Mesendoderm (in vitro differentiated cells): ENCODE measurements around the gene TUBG2.

Experiments used
- DNase-seq: peaks from one replicate; pipeline ENCODE4 v3.0.0; 2013
- H2AK5ac ChIP-seq: 2 replicates; pipeline ENCODE4 v1.6.1; 2013; ENCODE audit warnings: low read length, inconsistent platforms
- H2BK120ac ChIP-seq: 2 replicates; pipeline ENCODE4 v1.6.1; 2013; ENCODE audit warnings: low read depth, mild to moderate bottlenecking, low read length, moderate library complexity, mixed read lengths
- H2BK15ac ChIP-seq: replicated peaks from 2 replicates; pipeline ENCODE4 v1.6.1; 2013; ENCODE audit warnings: low read depth, mild to moderate bottlenecking, moderate library complexity
- H2BK5ac ChIP-seq: 2 replicates; pipeline ENCODE4 v1.6.1; 2013; ENCODE audit warnings: low read length, inconsistent platforms
- H3K18ac ChIP-seq: 2 replicates; pipeline ENCODE4 v1.6.1; 2013; ENCODE audit warnings: mild to moderate bottlenecking, low read length, mixed read lengths
- H3K23ac ChIP-seq: one replicate; pipeline ENCODE4 v1.6.1; 2013; ENCODE audit warnings: low read length
- H3K27ac ChIP-seq: 2 replicates; pipeline ENCODE4 v1.5.1; 2013; ENCODE audit warnings: low read depth, mild to moderate bottlenecking, inconsistent platforms, low read length, moderate library complexity
- H3K27me3 ChIP-seq: 2 replicates; pipeline ENCODE4 v1.6.1; 2013; ENCODE audit warnings: low read length, control low read depth, mild to moderate bottlenecking, inconsistent platforms; ENCODE audit not compliant: insufficient read depth, poor library complexity
- H3K36me3 ChIP-seq: 2 replicates; pipeline ENCODE4 v1.6.1; 2013; ENCODE audit warnings: low read length, inconsistent platforms; ENCODE audit not compliant: control insufficient read depth, insufficient read depth
- H3K4ac ChIP-seq: one replicate; pipeline ENCODE4 v1.6.1; 2013; ENCODE audit warnings: low read depth, mild to moderate bottlenecking, low read length, moderate library complexity
- H3K4me1 ChIP-seq: 2 replicates; pipeline ENCODE4 v1.6.1; 2013; ENCODE audit warnings: low read depth, low read length, inconsistent platforms; ENCODE audit not compliant: control insufficient read depth
- H3K4me2 ChIP-seq: 2 replicates; pipeline ENCODE4 v1.6.1; 2013; ENCODE audit warnings: low read length
- H3K4me3 ChIP-seq: 2 replicates; pipeline ENCODE4 v1.5.1; 2013; ENCODE audit warnings: mild to moderate bottlenecking, low read length
- H3K56ac ChIP-seq: one replicate; pipeline ENCODE4 v1.6.1; 2013; ENCODE audit warnings: low read length
- H3K79me1 ChIP-seq: 2 replicates; pipeline ENCODE4 v1.6.1; 2013; ENCODE audit warnings: low read length, inconsistent platforms
- H3K79me2 ChIP-seq: 2 replicates; pipeline ENCODE4 v1.6.1; 2013; ENCODE audit warnings: mild to moderate bottlenecking, low read length; ENCODE audit not compliant: control insufficient read depth, insufficient read depth
- H3K9ac ChIP-seq: 2 replicates; pipeline ENCODE4 v1.6.1; 2013; ENCODE audit warnings: low read length, inconsistent platforms
- H4K5ac ChIP-seq: one replicate; pipeline ENCODE4 v1.6.1; 2013; ENCODE audit warnings: low read length
- H4K8ac ChIP-seq: one replicate; pipeline ENCODE4 v1.6.1; 2013; ENCODE audit warnings: low read depth, mild to moderate bottlenecking, control low read depth, low read length, moderate library complexity
- WGBS: extraction: QIAGEN DNeasy Blood & Tissue Kit; methylation state at CpG from one replicate; pipeline ENCODE4 v1.1.7; 2013; ENCODE audit warnings: low lambda C conversion rate, missing lambda C conversion rate; ENCODE audit not compliant: insufficient coverage; ENCODE audit errors: extremely low coverage; 5-methylcytosine and 5-hydroxymethylcytosine counted together

TUBG2 gene

DNA sequence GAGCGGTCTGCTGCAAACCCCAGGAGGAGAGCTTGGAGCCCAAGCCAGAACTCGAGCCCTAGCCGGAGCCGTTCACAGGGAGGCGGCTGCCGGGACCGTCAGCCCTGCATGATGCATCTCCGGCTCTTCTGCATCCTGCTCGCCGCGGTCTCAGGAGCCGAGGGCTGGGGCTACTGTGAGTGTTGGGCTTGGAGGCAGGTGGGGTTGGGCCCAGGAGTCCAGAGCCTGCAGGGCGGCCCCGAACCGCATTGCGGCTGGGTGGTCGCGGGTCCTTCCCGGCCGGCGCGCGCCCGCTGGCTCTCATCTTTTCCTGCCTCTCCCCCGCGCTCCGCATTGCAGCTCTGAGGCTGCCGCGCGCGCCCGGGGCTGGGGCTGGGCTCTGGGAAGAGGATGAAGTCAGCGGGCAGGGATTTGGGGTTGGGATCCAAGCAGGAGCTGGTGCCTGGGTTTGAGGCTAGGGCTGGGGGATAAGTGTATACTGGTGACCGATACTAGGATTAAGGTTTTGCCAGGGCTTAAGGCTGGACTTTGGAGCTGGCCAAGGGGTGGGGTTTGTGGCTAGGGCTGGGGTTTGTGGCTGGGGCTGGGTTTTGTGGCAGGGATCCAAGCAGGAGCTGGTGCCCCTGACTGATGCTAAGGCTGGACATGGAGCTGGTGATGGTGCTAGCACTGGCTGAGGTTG, 23.8 kb downstream of the TUBG2 start:
- H2BK15ac ChIP-seq, result no peak overlapping the region
- no peak overlapping the region for H4K5ac ChIP-seq
- H3K4ac ChIP-seq, result no peak overlapping the region
- peak; percentile 71 for DNase-seq
- H2BK120ac ChIP-seq, result no peak overlapping the region
- peak overlapping the region; percentile 28 for H3K27ac ChIP-seq
- H3K36me3 ChIP-seq, result no peaks in the 10 kb centered on the region
- H3K4me3 ChIP-seq, result peak overlapping the region; percentile 17
- no peak overlapping the region for H4K8ac ChIP-seq
- peaks cover 4% of the 10 kb centered on the region for H3K27me3 ChIP-seq
- no peak overlapping the region for H3K23ac ChIP-seq
- peaks cover 11% of the 10 kb centered on the region for H3K4me1 ChIP-seq
- no peaks in the 10 kb centered on the region for H3K79me2 ChIP-seq
- no peaks in the 10 kb centered on the region for H3K79me1 ChIP-seq
- H2BK5ac ChIP-seq, result no peak overlapping the region
- H2AK5ac ChIP-seq, result no peak overlapping the region
- peak overlapping the region; percentile 33 for H3K4me2 ChIP-seq
- H3K56ac ChIP-seq, result peak overlapping the region; percentile 79
- H3K18ac ChIP-seq, result peak overlapping the region; percentile 25
- WGBS, result no CpG with 5 or more reads among the region's 34 CpGs
- H3K9ac ChIP-seq, result peak overlapping the region; percentile 37

DNA sequence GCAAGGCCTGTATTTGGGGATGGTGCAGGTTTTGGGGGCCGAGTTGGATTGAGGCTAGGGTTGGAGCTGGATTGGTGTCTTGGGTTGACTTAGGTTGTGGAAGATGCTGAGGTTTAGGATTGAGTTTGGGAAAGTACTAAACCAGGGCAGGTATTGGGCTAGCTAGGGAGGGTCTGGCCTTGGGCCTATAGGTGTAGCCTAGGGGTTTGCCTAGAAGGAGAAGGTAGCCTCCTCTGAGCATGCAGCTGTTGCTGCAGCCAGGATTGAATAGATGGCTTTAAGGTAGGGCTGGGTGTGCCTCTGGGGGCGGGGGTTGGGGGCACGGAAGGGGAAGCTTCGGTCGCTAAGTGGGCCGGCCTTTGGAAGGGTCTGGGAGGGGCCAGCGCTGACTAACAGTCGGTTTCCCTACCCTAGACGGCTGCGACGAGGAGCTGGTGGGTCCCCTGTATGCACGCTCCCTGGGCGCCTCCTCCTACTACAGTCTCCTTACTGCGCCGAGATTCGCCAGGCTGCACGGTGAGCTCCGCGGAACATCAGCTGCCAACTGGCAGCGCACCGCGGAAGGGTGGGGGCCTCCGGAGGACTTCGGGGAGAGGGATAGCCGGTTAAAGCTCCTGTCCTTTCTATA, 24.4 kb downstream of the TUBG2 start:
- H2BK5ac ChIP-seq, result no peak overlapping the region
- no peak overlapping the region for H3K18ac ChIP-seq
- peaks cover 4% of the 10 kb centered on the region for H3K27me3 ChIP-seq
- no peak overlapping the region for H3K4me3 ChIP-seq
- no peaks in the 10 kb centered on the region for H3K79me1 ChIP-seq
- no peak overlapping the region for H4K5ac ChIP-seq
- H2BK15ac ChIP-seq, result no peak overlapping the region
- peak overlapping the region; percentile 37 for H3K9ac ChIP-seq
- no peak overlapping the region for H4K8ac ChIP-seq
- H3K27ac ChIP-seq, result no peak overlapping the region
- H3K36me3 ChIP-seq, result no peaks in the 10 kb centered on the region
- H3K23ac ChIP-seq, result peak overlapping the region; percentile 48
- peak overlapping the region; percentile 0 for H3K56ac ChIP-seq
- peak overlapping the region; percentile 17 for H3K4me2 ChIP-seq
- H3K4me1 ChIP-seq, result peaks cover 10% of the 10 kb centered on the region
- no peak overlapping the region for H3K4ac ChIP-seq
- no CpG with 5 or more reads among the region's 25 CpGs for WGBS
- peak overlapping the region; percentile 41 for H2AK5ac ChIP-seq
- H3K79me2 ChIP-seq, result no peaks in the 10 kb centered on the region
- no peak overlapping the region for H2BK120ac ChIP-seq
- DNase-seq, result peak; percentile 46

DNA sequence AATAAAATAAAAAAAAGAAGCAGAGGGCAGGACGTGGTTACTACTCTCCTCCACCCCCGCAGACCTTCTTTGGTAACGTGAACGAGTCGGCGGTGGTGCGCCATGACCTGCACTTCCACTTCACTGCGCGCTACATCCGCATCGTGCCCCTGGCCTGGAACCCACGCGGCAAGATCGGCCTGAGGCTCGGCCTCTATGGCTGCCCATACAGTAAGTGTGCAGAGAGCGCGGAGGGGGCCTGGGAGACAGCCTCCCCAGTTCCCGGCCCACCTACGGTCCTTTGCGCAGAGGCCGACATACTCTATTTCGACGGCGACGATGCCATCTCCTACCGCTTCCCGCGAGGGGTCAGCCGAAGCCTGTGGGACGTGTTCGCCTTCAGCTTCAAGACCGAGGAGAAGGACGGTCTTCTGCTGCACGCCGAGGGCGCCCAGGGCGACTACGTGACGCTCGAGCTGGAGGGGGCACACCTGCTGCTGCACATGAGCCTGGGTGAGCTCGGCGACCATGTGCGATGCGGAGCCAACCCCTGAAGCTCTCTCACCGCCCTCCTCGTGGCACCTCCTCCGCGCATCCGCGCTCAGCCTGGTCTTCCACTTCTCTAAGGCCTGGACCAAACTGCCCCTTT, 26.0 kb downstream of the TUBG2 start:
- Histone ChIP-seq H3K56ac (no peak overlapping the region), H3K4me3 (no peak overlapping the region), H3K79me2 (no peaks in the 10 kb centered on the region), H4K8ac (no peak overlapping the region), H2BK120ac (no peak overlapping the region), H3K27me3 (peaks cover 4% of the 10 kb centered on the region), H3K36me3 (no peaks in the 10 kb centered on the region), H3K4ac (no peak overlapping the region), H3K79me1 (no peaks in the 10 kb centered on the region), H3K23ac (no peak overlapping the region), H3K18ac (no peak overlapping the region), H2AK5ac (no peak overlapping the region), H4K5ac (no peak overlapping the region), H2BK5ac (no peak overlapping the region), H3K9ac (no peak overlapping the region), H3K4me2 (no peak overlapping the region), H3K27ac (no peak overlapping the region), H2BK15ac (no peak overlapping the region), H3K4me1 (peaks cover 5% of the 10 kb centered on the region)
- WGBS, result no CpG with 5 or more reads among the region's 50 CpGs
- DNase-seq, result no peak

GRCh38 chr17:42685831-42686230, 26.7 kb downstream of the TUBG2 start:
- Histone ChIP-seq H3K79me1 (no peaks in the 10 kb centered on the region), H3K27ac (no peak overlapping the region), H3K18ac (no peak overlapping the region), H2BK15ac (no peak overlapping the region), H3K79me2 (no peaks in the 10 kb centered on the region), H4K8ac (no peak overlapping the region), H3K4me1 (peaks cover 5% of the 10 kb centered on the region), H4K5ac (no peak overlapping the region), H3K27me3 (peaks cover 4% of the 10 kb centered on the region), H2BK5ac (no peak overlapping the region), H3K4me2 (no peak overlapping the region), H3K4ac (no peak overlapping the region), H2BK120ac (no peak overlapping the region), H3K4me3 (no peak overlapping the region), H2AK5ac (no peak overlapping the region), H3K9ac (no peak overlapping the region), H3K36me3 (no peaks in the 10 kb centered on the region), H3K56ac (no peak overlapping the region), H3K23ac (no peak overlapping the region)
- WGBS, result no CpG with 5 or more reads among the region's 14 CpGs
- DNase-seq, result no peak

DNA sequence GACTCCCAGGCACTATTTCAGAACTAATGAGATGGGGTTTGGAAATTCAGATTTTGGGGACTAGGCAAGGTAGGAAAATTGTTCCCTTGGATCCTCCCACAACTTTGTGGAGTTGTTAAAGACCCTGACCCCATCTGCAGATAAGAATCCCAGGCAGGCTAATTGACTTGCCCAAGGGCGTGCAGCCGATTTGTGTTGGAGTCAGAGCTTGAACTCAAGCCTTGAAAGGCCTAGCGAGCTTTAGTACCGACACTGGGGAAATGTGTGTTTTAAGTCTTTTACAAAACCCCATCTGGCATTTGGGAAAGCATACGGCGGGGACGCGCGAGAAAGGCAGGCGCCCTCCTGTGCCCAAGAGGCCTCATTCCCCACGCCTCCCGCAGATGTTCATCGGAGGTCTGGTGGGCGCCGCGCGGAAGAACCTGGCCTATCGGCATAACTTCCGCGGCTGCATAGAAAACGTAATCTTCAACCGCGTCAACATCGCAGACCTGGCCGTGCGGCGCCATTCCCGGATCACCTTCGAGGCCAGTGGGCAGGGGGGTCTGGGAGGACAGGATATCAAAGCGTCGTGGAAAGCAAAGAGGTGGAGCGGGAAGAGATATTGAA, 27.5 kb downstream of the TUBG2 start:
- no peak overlapping the region for H3K9ac ChIP-seq
- no peak overlapping the region for H3K27ac ChIP-seq
- H2AK5ac ChIP-seq, result no peak overlapping the region
- no peak overlapping the region for H3K4me2 ChIP-seq
- peaks cover 1% of the 10 kb centered on the region for H3K4me1 ChIP-seq
- H2BK120ac ChIP-seq, result no peak overlapping the region
- no peaks in the 10 kb centered on the region for H3K36me3 ChIP-seq
- H2BK15ac ChIP-seq, result no peak overlapping the region
- H3K27me3 ChIP-seq, result peaks cover 4% of the 10 kb centered on the region
- no peaks in the 10 kb centered on the region for H3K79me2 ChIP-seq
- H3K4ac ChIP-seq, result no peak overlapping the region
- no peak overlapping the region for H3K23ac ChIP-seq
- H4K5ac ChIP-seq, result no peak overlapping the region
- H3K56ac ChIP-seq, result no peak overlapping the region
- H3K18ac ChIP-seq, result no peak overlapping the region
- no peak overlapping the region for H4K8ac ChIP-seq
- no peak overlapping the region for H3K4me3 ChIP-seq
- DNase-seq, result peak; percentile 42
- no CpG with 5 or more reads among the region's 32 CpGs for WGBS
- H3K79me1 ChIP-seq, result no peaks in the 10 kb centered on the region
- no peak overlapping the region for H2BK5ac ChIP-seq
